H1 (cell line): ENCODE results near the gene FCF1. TPM values are rescaled to one million over a fixed set of nuclear protein-coding genes. Genes with fewer than 3 reads are reported as not detected.

Experiments used
- CTCF ChIA-PET: fragments of 300-600 bp; sonication (Branson Sonifier 250); formaldehyde crosslinking; loops from one replicate; lab custom pipeline; 2021; ENCODE audit not compliant: partially characterized antibody; lab: Charles Lee
- POLR2A ChIA-PET: fragments of 300-600 bp; sonication (Branson Sonifier 250); formaldehyde crosslinking; loops from one replicate; lab custom pipeline; 2021; ENCODE audit warnings: inconsistent platforms; ENCODE audit not compliant: partially characterized antibody; lab: Charles Lee
- DNase-seq, 2 experiments: peaks; one replicate each; pipeline versions ENCODE4 v3.0.0 to v3.0.0-alpha.2; 2010 to 2022; ENCODE audit warnings: low spot score in 2 of 2, low read depth in 1 of 2, mixed read lengths in 1 of 2
- FAIRE-seq: peaks from 2 replicates; lab custom pipeline; 2011; peaks lifted over from hg19 to GRCh38; lab: Jason Lieb, UNC
- H2AFZ ChIP-seq: 2 replicates; pipeline ENCODE4 v1.8.1; 2012; ENCODE audit warnings: low read length, inconsistent platforms
- H2AK5ac ChIP-seq: 2 replicates; pipeline ENCODE4 v1.6.1; 2013; ENCODE audit warnings: low read depth, low read length
- H2BK120ac ChIP-seq: replicated peaks from 2 replicates; pipeline ENCODE3; 2013; ENCODE audit warnings: low read depth, low read length, inconsistent platforms
- H2BK12ac ChIP-seq: 2 replicates; pipeline ENCODE4 v1.6.1; 2013; ENCODE audit warnings: low read depth, low read length
- H2BK15ac ChIP-seq: 2 replicates; pipeline ENCODE4 v1.6.1; 2013; ENCODE audit warnings: low read length
- H2BK20ac ChIP-seq: 2 replicates; pipeline ENCODE4 v1.6.1; 2013; ENCODE audit warnings: low read length
- H2BK5ac ChIP-seq: 2 replicates; pipeline ENCODE4 v1.6.1; 2013; ENCODE audit warnings: low read depth, low read length
- H3K14ac ChIP-seq: 2 replicates; pipeline ENCODE4 v1.6.1; 2013; ENCODE audit warnings: inconsistent platforms; ENCODE audit not compliant: insufficient read length
- H3K18ac ChIP-seq: 2 replicates; pipeline ENCODE4 v1.6.1; 2013; ENCODE audit warnings: low read length; ENCODE audit errors: extremely low read depth
- H3K23ac ChIP-seq: 2 replicates; pipeline ENCODE4 v1.6.1; 2013; ENCODE audit warnings: inconsistent platforms; ENCODE audit not compliant: insufficient read length
- H3K23me2 ChIP-seq: 2 replicates; pipeline ENCODE4 v1.6.1; 2013; ENCODE audit warnings: low read depth, low read length
- H3K27ac ChIP-seq: 2 replicates; pipeline ENCODE4 v1.6.1; 2011; ENCODE audit warnings: low read depth, low read length, inconsistent platforms
- H3K27me3 ChIP-seq, 4 experiments: replicated peaks in 1 of 4; 1 replicate in 1 of 4; 2 replicates in 3 of 4; pipeline versions ENCODE4 v1.6.1 to v1.8.1; 2011 to 2013; ENCODE audit warnings: low read length in 3 of 4, mild to moderate bottlenecking in 3 of 4, inconsistent platforms in 2 of 4, mixed read lengths in 2 of 4, moderate library complexity in 1 of 4; ENCODE audit not compliant: control insufficient read depth in 3 of 4, insufficient read depth in 3 of 4; ENCODE audit errors: extremely low read depth in 1 of 4
- H3K36me3 ChIP-seq, 4 experiments: 2 replicates each; pipeline versions ENCODE4 v1.6.1 to v1.8.1; 2011 to 2013; ENCODE audit warnings: mild to moderate bottlenecking in 4 of 4, low read length in 3 of 4, moderate library complexity in 2 of 4, control low read depth in 1 of 4, inconsistent platforms in 1 of 4; ENCODE audit not compliant: insufficient read depth in 4 of 4, control insufficient read depth in 2 of 4
- H3K4ac ChIP-seq: replicated peaks from 2 replicates; pipeline ENCODE3; 2013; ENCODE audit warnings: low read length, low read depth, mixed read lengths, inconsistent platforms; ENCODE audit not compliant: insufficient read length
- H3K4me1 ChIP-seq, 4 experiments: replicated peaks in 1 of 4; 1 replicate in 1 of 4; 2 replicates in 3 of 4; pipeline versions ENCODE4 v1.6.1 to v1.8.1; 2011 to 2013; ENCODE audit warnings: low read length in 3 of 4, inconsistent platforms in 2 of 4, mixed read lengths in 1 of 4; ENCODE audit not compliant: insufficient read depth in 4 of 4, control insufficient read depth in 3 of 4
- H3K4me2 ChIP-seq, 2 experiments: 2 replicates each; pipeline versions ENCODE4 v1.6.1 to v1.8.1; 2011 to 2013; ENCODE audit warnings: low read depth in 2 of 2, low read length in 2 of 2, control low read depth in 1 of 2, inconsistent platforms in 1 of 2, mild to moderate bottlenecking in 1 of 2; ENCODE audit not compliant: insufficient read depth in 1 of 2
- H3K4me3 ChIP-seq, 4 experiments: fragments of 200-600, 300-600 bp in 1 of 4; sonication (generic), shearing (Covaris generic), sonication (Bioruptor Twin) in 1 of 4; 2 replicates each; pipeline versions ENCODE4 v1.5.1 to v1.8.1; 2011 to 2016; ENCODE audit warnings: low read length in 4 of 4, low read depth in 3 of 4, control low read depth in 2 of 4, inconsistent platforms in 2 of 4, mild to moderate bottlenecking in 2 of 4, mixed read lengths in 1 of 4, moderate library complexity in 1 of 4; ENCODE audit not compliant: insufficient read depth in 2 of 4; ENCODE audit errors: extremely low read depth in 1 of 4
- H3K56ac ChIP-seq: replicated peaks from 2 replicates; pipeline ENCODE3; 2013; ENCODE audit warnings: low read depth, mild to moderate bottlenecking, mixed read lengths, low read length, inconsistent platforms; ENCODE audit not compliant: insufficient read length
- H3K79me1 ChIP-seq: 2 replicates; pipeline ENCODE4 v1.6.1; 2013; ENCODE audit warnings: low read depth, low read length, control low read depth
- H3K79me2 ChIP-seq, 2 experiments: 2 replicates each; pipeline versions ENCODE4 v1.6.1 to v1.8.1; 2012 to 2013; ENCODE audit warnings: low read length in 2 of 2, mild to moderate bottlenecking in 2 of 2, inconsistent platforms in 1 of 2; ENCODE audit not compliant: insufficient read depth in 2 of 2, control insufficient read depth in 1 of 2
- H3K9ac ChIP-seq, 4 experiments: replicated peaks in 1 of 4; 1 replicate in 1 of 4; 2 replicates in 3 of 4; pipeline versions ENCODE4 v1.6.1 to v1.8.1; 2011 to 2013; ENCODE audit warnings: low read depth in 3 of 4, low read length in 3 of 4, control low read depth in 2 of 4, mild to moderate bottlenecking in 2 of 4, moderate library complexity in 2 of 4, inconsistent platforms in 1 of 4; ENCODE audit errors: extremely low read depth in 1 of 4
- H3K9me3 ChIP-seq, 2 experiments: 2 replicates each; pipeline versions ENCODE4 v1.6.1 to v1.8.1; 2012 to 2013; ENCODE audit warnings: mild to moderate bottlenecking in 2 of 2, moderate library complexity in 2 of 2, control low read depth in 1 of 2, inconsistent platforms in 1 of 2, low read depth in 1 of 2, low read length in 1 of 2, mixed read lengths in 1 of 2; ENCODE audit not compliant: insufficient read depth in 2 of 2
- H4K20me1 ChIP-seq, 2 experiments: replicated peaks in 1 of 2; 2 replicates each; pipeline versions ENCODE3 to v1.8.1; 2011 to 2013; ENCODE audit warnings: inconsistent platforms in 2 of 2, low read length in 2 of 2, mild to moderate bottlenecking in 1 of 2; ENCODE audit not compliant: insufficient read depth in 2 of 2, control insufficient read depth in 1 of 2
- H4K5ac ChIP-seq: 2 replicates; pipeline ENCODE4 v1.6.1; 2013; ENCODE audit warnings: low read length, low read depth, mixed read lengths, inconsistent platforms; ENCODE audit not compliant: insufficient read length
- H4K8ac ChIP-seq: 2 replicates; pipeline ENCODE4 v1.8.0; 2013; ENCODE audit warnings: mild to moderate bottlenecking, moderate library complexity, low read length, inconsistent platforms; ENCODE audit not compliant: insufficient read depth; ENCODE audit errors: extremely low read depth
- H4K91ac ChIP-seq: replicated peaks from 2 replicates; pipeline ENCODE3; 2013; ENCODE audit warnings: low read length, mixed read lengths, inconsistent platforms; ENCODE audit not compliant: insufficient read length
- RAD21 ChIP-seq, 2 experiments: IDR thresholded peaks in 1 of 2; conservative IDR thresholded peaks in 1 of 2; 2 replicates each; pipeline ENCODE4 v1.6.1; 2011; ENCODE audit warnings: low read depth in 2 of 2, low read length in 2 of 2, improper control_type of control experiment in 1 of 2, inconsistent platforms in 1 of 2, mild to moderate bottlenecking in 1 of 2, moderate library complexity in 1 of 2
- RNF2 ChIP-seq: fragments of 200-900, 300-1000 bp; sonication (generic); IDR thresholded peaks from 2 replicates; pipeline ENCODE4 v1.7.1; 2016; ENCODE audit warnings: borderline replicate concordance, low read depth, mild to moderate bottlenecking, antibody characterized with exemption, low read length; ENCODE audit not compliant: poor library complexity, severe bottlenecking; ENCODE audit errors: missing control alignments
- SAP30 ChIP-seq: fragments of 300-600 bp; sonication (generic); IDR thresholded peaks from 2 replicates; pipeline ENCODE4 v1.7.1; 2012; ENCODE audit warnings: low read length, moderate library complexity, mild to moderate bottlenecking, inconsistent platforms; ENCODE audit not compliant: insufficient read depth, insufficient replicate concordance
- SUZ12 ChIP-seq: fragments of 200-600 bp; sonication (generic); IDR thresholded peaks from 2 replicates; pipeline ENCODE4 v1.6.1; 2012; ENCODE audit warnings: mild to moderate bottlenecking, inconsistent platforms, low read length, moderate library complexity, mixed read lengths
- TAF7 ChIP-seq: optimal IDR thresholded peaks from 2 replicates; pipeline ENCODE3; 2011; ENCODE audit warnings: low read depth, mild to moderate bottlenecking, inconsistent platforms, low read length, moderate library complexity, borderline replicate concordance
- ZNF274 ChIP-seq: IDR thresholded peaks from 2 replicates; pipeline ENCODE4 v1.7.0; 2012; ENCODE audit warnings: low read length, borderline replicate concordance; ENCODE audit errors: extremely low read depth
- WGBS, 2 experiments: shearing (Covaris generic) in 1 of 2; methylation state at CpG; one replicate each; pipeline versions ENCODE4 v1.1.6 to v1.1.7; 2013 to 2015; ENCODE audit warnings: low lambda C conversion rate in 2 of 2, mixed read lengths in 2 of 2, inconsistent platforms in 1 of 2, low coverage in 1 of 2, missing lambda C conversion rate in 1 of 2; ENCODE audit not compliant: insufficient replicate concordance in 2 of 2, insufficient coverage in 1 of 2, insufficient read length in 1 of 2; ENCODE audit errors: extremely low coverage in 1 of 2, missing lambda C conversion rate in 1 of 2; 5-methylcytosine and 5-hydroxymethylcytosine counted together
- polyA plus RNA-seq, 7 experiments: library from polyadenylated mRNA; depleted of rRNA in 3 of 7; stranded (reverse) in 5 of 7; unstranded in 2 of 7; fragments of >200 nt in 5 of 7; fragments of 200-250 nt in 2 of 7; gene quantifications; 1 replicate in 5 of 7; 2 replicates in 1 of 7; 4 replicates in 1 of 7; pipeline versions ENCODE4 v1.2.1 to v1.2.3, GENCODE V29; 2011 to 2013; ENCODE audit warnings: missing spikeins in 2 of 7, mixed read lengths in 2 of 7
- total RNA-seq: library from RNA; stranded (reverse); fragmentation: NEBNext Ultra II Directional; extraction: Animal tissue kit (Norgen Biotek cat#: 25700); gene quantifications from 2 replicates; pipeline ENCODE4 v1.2.1, GENCODE V29; 2021
- TF ChIP-seq, protein P1 (sequence below), 3 experiments: IDR thresholded peaks; 1 replicate in 2 of 3; 2 replicates in 1 of 3; pipeline versions ENCODE4 v1.5.1 to v1.6.1; 2011; ENCODE audit warnings: low read length in 3 of 3, mild to moderate bottlenecking in 3 of 3, inconsistent platforms in 2 of 3, low read depth in 1 of 3, moderate library complexity in 1 of 3; ENCODE audit not compliant: insufficient read depth in 1 of 3; ENCODE audit errors: control extremely low read depth in 1 of 3
- TF ChIP-seq, protein P2 (sequence below): IDR thresholded peaks from 2 replicates; pipeline ENCODE4 v1.6.1; 2011; ENCODE audit warnings: low read length, improper control_type of control experiment

Gene FCF1
- total and polyA plus RNA-seq, 2 of the 8 experiments (the other 6 are each of a cell fraction or from before 2014, with no cell fraction given): 48.1 to 84.3 TPM

DNA sequence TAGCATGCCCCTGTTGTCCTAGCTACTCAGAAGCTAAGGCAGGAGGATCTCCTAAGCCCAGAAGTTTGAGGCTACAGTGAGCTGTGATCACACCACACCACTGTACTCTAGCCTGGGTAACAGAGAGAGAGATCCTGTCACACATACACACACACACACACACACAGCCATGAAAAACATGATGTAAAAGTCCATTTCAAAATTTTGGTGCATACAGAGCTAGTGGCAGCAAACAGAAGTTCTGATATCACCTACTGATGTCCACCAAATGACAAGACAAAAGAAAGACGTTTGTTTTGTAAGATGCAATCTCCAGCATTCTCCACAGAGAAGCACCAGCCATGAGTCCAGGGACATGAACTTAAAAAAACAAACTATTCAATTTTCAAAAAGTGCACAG is 15.9 kb upstream of the FCF1 start:
- WGBS, 2 experiments: 95% methylated on average over 1 of the region's 1 CpG; no CpG with 5 or more reads in 1 of the 2 experiments
- H3K79me2 ChIP-seq: peaks cover 0 to 54% of the 10 kb centered on the region in 2 experiments; a peak in 2 of 4 replicates
- no peak for TF ChIP-seq ZNF274
- TF ChIP-seq, protein P1, sequence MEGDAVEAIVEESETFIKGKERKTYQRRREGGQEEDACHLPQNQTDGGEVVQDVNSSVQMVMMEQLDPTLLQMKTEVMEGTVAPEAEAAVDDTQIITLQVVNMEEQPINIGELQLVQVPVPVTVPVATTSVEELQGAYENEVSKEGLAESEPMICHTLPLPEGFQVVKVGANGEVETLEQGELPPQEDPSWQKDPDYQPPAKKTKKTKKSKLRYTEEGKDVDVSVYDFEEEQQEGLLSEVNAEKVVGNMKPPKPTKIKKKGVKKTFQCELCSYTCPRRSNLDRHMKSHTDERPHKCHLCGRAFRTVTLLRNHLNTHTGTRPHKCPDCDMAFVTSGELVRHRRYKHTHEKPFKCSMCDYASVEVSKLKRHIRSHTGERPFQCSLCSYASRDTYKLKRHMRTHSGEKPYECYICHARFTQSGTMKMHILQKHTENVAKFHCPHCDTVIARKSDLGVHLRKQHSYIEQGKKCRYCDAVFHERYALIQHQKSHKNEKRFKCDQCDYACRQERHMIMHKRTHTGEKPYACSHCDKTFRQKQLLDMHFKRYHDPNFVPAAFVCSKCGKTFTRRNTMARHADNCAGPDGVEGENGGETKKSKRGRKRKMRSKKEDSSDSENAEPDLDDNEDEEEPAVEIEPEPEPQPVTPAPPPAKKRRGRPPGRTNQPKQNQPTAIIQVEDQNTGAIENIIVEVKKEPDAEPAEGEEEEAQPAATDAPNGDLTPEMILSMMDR (IDR thresholded peaks at IDR 0.05; ENCODE audit: control extremely low read depth in 1 of 3, insufficient read depth in 1 of 3, low read depth in 1 of 3, low read length in 3 of 3): no peak
- no peak for TF ChIP-seq RNF2
- TF ChIP-seq TAF7: no peak
- TF ChIP-seq, protein P2, sequence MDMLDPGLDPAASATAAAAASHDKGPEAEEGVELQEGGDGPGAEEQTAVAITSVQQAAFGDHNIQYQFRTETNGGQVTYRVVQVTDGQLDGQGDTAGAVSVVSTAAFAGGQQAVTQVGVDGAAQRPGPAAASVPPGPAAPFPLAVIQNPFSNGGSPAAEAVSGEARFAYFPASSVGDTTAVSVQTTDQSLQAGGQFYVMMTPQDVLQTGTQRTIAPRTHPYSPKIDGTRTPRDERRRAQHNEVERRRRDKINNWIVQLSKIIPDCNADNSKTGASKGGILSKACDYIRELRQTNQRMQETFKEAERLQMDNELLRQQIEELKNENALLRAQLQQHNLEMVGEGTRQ: no peak
- TF ChIP-seq RAD21 (IDR thresholded peaks at IDR 0.05 in 1 of 2, conservative IDR thresholded peaks at IDR 0.05 in 1 of 2; ENCODE audit: low read depth in 2 of 2, low read length in 2 of 2): no peak
- no peak for TF ChIP-seq SUZ12
- no peak for TF ChIP-seq SAP30

More for the DNA sequence above, 15.9 kb upstream of the FCF1 start:
- peaks cover 0 to 4% of the 10 kb centered on the region in 2 experiments for H4K20me1 ChIP-seq
- H3K4me2 ChIP-seq: no peak overlapping the region
- CTCF ChIA-PET: interaction anchor here (0.6 to 2.0 kb wide), 4 partner anchors 9 to 88 kb away, joined by 3 to 5 read pairs (median 4); no protein-coding TSS in a partner anchor
- peaks cover 0 to 3% (median 1%) of the 10 kb centered on the region in 4 experiments; a peak in 1 of 8 replicates for H3K36me3 ChIP-seq
- no peak overlapping the region for H2BK15ac ChIP-seq
- no peak overlapping the region for H2BK20ac ChIP-seq
- no peaks in the 10 kb centered on the region for H3K4me1 ChIP-seq
- H2AK5ac ChIP-seq: no peak overlapping the region
- H3K4ac ChIP-seq: no peak overlapping the region
- no peak overlapping the region for H4K8ac ChIP-seq
- no peak overlapping the region for H3K56ac ChIP-seq
- no peak overlapping the region for H4K5ac ChIP-seq
- no peak overlapping the region for H4K91ac ChIP-seq
- H3K23me2 ChIP-seq: no peaks in the 10 kb centered on the region
- no peak overlapping the region for H3K9ac ChIP-seq
- H3K27ac ChIP-seq: no peak overlapping the region
- H3K79me1 ChIP-seq: peaks cover 5% of the 10 kb centered on the region
- H3K4me3 ChIP-seq: no peak overlapping the region
- no peak overlapping the region for H2BK12ac ChIP-seq
- H2AFZ ChIP-seq: no peak overlapping the region
- no peak overlapping the region for H3K18ac ChIP-seq
- H3K23ac ChIP-seq: no peak overlapping the region
- DNase-seq (no peak), FAIRE-seq (no peak)
- POLR2A ChIA-PET: no interaction called here
- no peak overlapping the region for H2BK5ac ChIP-seq
- H2BK120ac ChIP-seq: no peak overlapping the region
- H3K27me3 ChIP-seq: no peaks in the 10 kb centered on the region
- H3K14ac ChIP-seq: no peak overlapping the region
- H3K9me3 ChIP-seq: peaks cover 3% of the 10 kb centered on the region in 2 experiments; a peak in 1 of 4 replicates
